Endodermal cell (in vitro differentiated cells): ENCODE results near the gene TANGO2. TPM values are rescaled to one million over a fixed set of nuclear protein-coding genes. Genes with fewer than 3 reads are reported as not detected.
A peak's percentile ranks its signal among the peaks of the same experiment; 100 is the strongest.

ENCODE experiments used
- DNase-seq: peaks from one replicate; pipeline ENCODE4 v3.0.0-alpha.2; 2017
- H3K27ac ChIP-seq: 2 replicates; pipeline ENCODE4 v1.5.1; 2013; ENCODE audit warnings: mild to moderate bottlenecking, low read depth, low read length, moderate library complexity
- H3K27me3 ChIP-seq: 2 replicates; pipeline ENCODE4 v1.6.1; 2013; ENCODE audit warnings: mild to moderate bottlenecking, low read length, moderate library complexity; ENCODE audit not compliant: insufficient read depth, control insufficient read depth, poor library complexity, severe bottlenecking
- H3K36me3 ChIP-seq: 2 replicates; pipeline ENCODE4 v1.7.0; 2013; ENCODE audit warnings: mild to moderate bottlenecking, low read length, moderate library complexity; ENCODE audit not compliant: control insufficient read depth, insufficient read depth
- H3K4me1 ChIP-seq: one replicate; pipeline ENCODE4 v1.7.0; 2013; ENCODE audit warnings: low read length; ENCODE audit not compliant: control insufficient read depth, insufficient read depth
- H3K4me3 ChIP-seq: 2 replicates; pipeline ENCODE4 v1.5.1; 2013; ENCODE audit warnings: mild to moderate bottlenecking, low read length, moderate library complexity
- H3K9ac ChIP-seq: 2 replicates; pipeline ENCODE4 v1.6.1; 2013; ENCODE audit warnings: mild to moderate bottlenecking, low read length, moderate library complexity; ENCODE audit not compliant: poor library complexity, severe bottlenecking; ENCODE audit errors: extremely low read depth
- H3K9me3 ChIP-seq: 2 replicates; pipeline ENCODE4 v1.6.1; 2013; ENCODE audit warnings: mild to moderate bottlenecking, low read length, moderate library complexity; ENCODE audit not compliant: control insufficient read depth
- H3K27ac Mint-ChIP-seq: 2 replicates; pipeline ENCODE4 v1.8.0; 2020; ENCODE audit warnings: mixed read lengths
- H3K27me3 Mint-ChIP-seq: 2 replicates; pipeline ENCODE4 v1.8.0; 2021; ENCODE audit warnings: mild to moderate bottlenecking, mixed read lengths; ENCODE audit not compliant: insufficient read depth
- H3K36me3 Mint-ChIP-seq: 2 replicates; pipeline ENCODE4 v1.8.0; 2020; ENCODE audit warnings: low read depth, mixed read lengths
- H3K4me1 Mint-ChIP-seq: 2 replicates; pipeline ENCODE4 v1.8.0; 2020; ENCODE audit warnings: mixed read lengths
- H3K4me3 Mint-ChIP-seq: 2 replicates; pipeline ENCODE4 v1.8.0; 2020; ENCODE audit warnings: mild to moderate bottlenecking, moderate library complexity, mixed read lengths
- H3K9me3 Mint-ChIP-seq: 2 replicates; pipeline ENCODE4 v1.8.0; 2020; ENCODE audit warnings: mild to moderate bottlenecking, mixed read lengths
- CTCF ChIP-seq: fragments of 200-600 bp; sonication (generic); conservative IDR thresholded peaks from 2 replicates; pipeline ENCODE4 v1.5.0; 2021; ENCODE audit warnings: antibody characterized with exemption, mild to moderate bottlenecking
- WGBS, 2 experiments: methylation state at CpG; one replicate each; pipeline versions ENCODE4 v1.1.5 to v1.1.7; 2013; ENCODE audit warnings: missing lambda C conversion rate in 2 of 2, mixed read lengths in 1 of 2; ENCODE audit not compliant: insufficient coverage in 1 of 2, insufficient read length in 1 of 2; 5-methylcytosine and 5-hydroxymethylcytosine counted together
- total RNA-seq, 2 donors: library from RNA; stranded (reverse); fragmentation: NEBNext Ultra II Directional in 1 of 2; extraction: Animal tissue kit (Norgen Biotek cat#: 25700) in 1 of 2; gene quantifications; 2 replicates in 1 of 2; 3 replicates in 1 of 2; pipeline ENCODE4 v1.2.1, GENCODE V29; 2021

Gene TANGO2
- total RNA-seq, 2 donors from 2014 or later = 19.9 to 21.8 TPM

- 97 to 100% methylated on average over 5 of the region's 5 CpGs for WGBS, 2 experiments
- H3K27ac Mint-ChIP-seq = peak overlapping the region; percentile 23
These were observed 65.9 kb downstream of the TANGO2 start for GRCh38 chr22:20086763-20087162.

GRCh38 chr22:20087319-20088262 is 66.7 kb downstream of the TANGO2 start:
- WGBS, 2 experiments = 94 to 96% methylated on average over 11 to 14 of the region's 14 CpGs
- TF ChIP-seq CTCF = no peak
- peak overlapping the region; percentile 5 for H3K27ac Mint-ChIP-seq
- no peak for DNase-seq
- peaks cover 80% of the 10 kb centered on the region for H3K36me3 Mint-ChIP-seq
- no peaks in the 10 kb centered on the region for H3K27me3 Mint-ChIP-seq
- Histone ChIP-seq H3K9me3 (no peaks in the 10 kb centered on the region), H3K4me1 (peaks cover 4% of the 10 kb centered on the region), H3K36me3 (peaks cover 76% of the 10 kb centered on the region), H3K4me3 (no peak overlapping the region), H3K27me3 (no peaks in the 10 kb centered on the region), H3K9ac (no peak overlapping the region), H3K27ac (no peak overlapping the region)
- H3K4me3 Mint-ChIP-seq = no peak overlapping the region
- no peaks in the 10 kb centered on the region for H3K9me3 Mint-ChIP-seq
- peaks cover 26% of the 10 kb centered on the region for H3K4me1 Mint-ChIP-seq

More at GRCh38 chr22:20086763-20087162, 65.9 kb downstream of the TANGO2 start:
- H3K27me3 Mint-ChIP-seq = no peaks in the 10 kb centered on the region
- Histone ChIP-seq H3K36me3 (peaks cover 68% of the 10 kb centered on the region), H3K4me1 (peaks cover 4% of the 10 kb centered on the region), H3K9ac (no peak overlapping the region), H3K9me3 (no peaks in the 10 kb centered on the region), H3K27ac (no peak overlapping the region), H3K27me3 (no peaks in the 10 kb centered on the region), H3K4me3 (no peak overlapping the region)
- peaks cover 28% of the 10 kb centered on the region for H3K4me1 Mint-ChIP-seq
- TF ChIP-seq CTCF = no peak
- no peak overlapping the region for H3K4me3 Mint-ChIP-seq
- no peak for DNase-seq
- peaks cover 73% of the 10 kb centered on the region for H3K36me3 Mint-ChIP-seq
- H3K9me3 Mint-ChIP-seq = no peaks in the 10 kb centered on the region

- Histone ChIP-seq H3K9ac (no peak overlapping the region), H3K27me3 (no peaks in the 10 kb centered on the region), H3K4me3 (no peak overlapping the region), H3K4me1 (no peaks in the 10 kb centered on the region), H3K36me3 (peaks cover 82% of the 10 kb centered on the region), H3K27ac (no peak overlapping the region), H3K9me3 (no peaks in the 10 kb centered on the region)
- TF ChIP-seq CTCF = no peak
- WGBS, 2 experiments = 94 to 98% methylated on average over 7 to 8 of the region's 8 CpGs
- Mint-ChIP-seq H3K36me3 (peaks cover 81% of the 10 kb centered on the region), H3K27ac (no peak overlapping the region), H3K4me3 (no peak overlapping the region), H3K4me1 (peaks cover 19% of the 10 kb centered on the region), H3K27me3 (no peaks in the 10 kb centered on the region), H3K9me3 (no peaks in the 10 kb centered on the region)
- DNase-seq = no peak
These were observed 67.3 kb downstream of the TANGO2 start for GRCh38 chr22:20088263-20088648.
